Panc1 (cell line): ENCODE results near the gene TTC17.

Experiments
- CTCF ChIP-seq: fragments of 450-650 bp; IDR thresholded peaks from 2 replicates; pipeline ENCODE4 v1.5.1; 2017; ENCODE audit warnings: mild to moderate bottlenecking
- POLR2AphosphoS5 ChIP-seq: IDR thresholded peaks from 2 replicates; pipeline ENCODE4 v1.6.1; 2012; ENCODE audit warnings: mild to moderate bottlenecking, low read depth, low read length, moderate library complexity
- SIN3A ChIP-seq: IDR thresholded peaks from 2 replicates; pipeline ENCODE4 v1.6.1; 2012; ENCODE audit warnings: low read depth, mild to moderate bottlenecking, low read length, moderate library complexity, borderline replicate concordance; ENCODE audit not compliant: insufficient read depth
- TCF7L2 ChIP-seq: IDR thresholded peaks from 2 replicates; pipeline ENCODE4 v1.6.1; 2011; ENCODE audit warnings: mild to moderate bottlenecking, low read depth, low read length, inconsistent platforms
- TF ChIP-seq, protein P1 (sequence below), 2 experiments: IDR thresholded peaks; 2 replicates each; pipeline ENCODE4 v1.6.1; 2011 to 2012; ENCODE audit warnings: low read depth in 2 of 2, control low read depth in 1 of 2, low read length in 1 of 2, mild to moderate bottlenecking in 1 of 2, moderate library complexity in 1 of 2; ENCODE audit not compliant: insufficient read depth in 1 of 2

DNA sequence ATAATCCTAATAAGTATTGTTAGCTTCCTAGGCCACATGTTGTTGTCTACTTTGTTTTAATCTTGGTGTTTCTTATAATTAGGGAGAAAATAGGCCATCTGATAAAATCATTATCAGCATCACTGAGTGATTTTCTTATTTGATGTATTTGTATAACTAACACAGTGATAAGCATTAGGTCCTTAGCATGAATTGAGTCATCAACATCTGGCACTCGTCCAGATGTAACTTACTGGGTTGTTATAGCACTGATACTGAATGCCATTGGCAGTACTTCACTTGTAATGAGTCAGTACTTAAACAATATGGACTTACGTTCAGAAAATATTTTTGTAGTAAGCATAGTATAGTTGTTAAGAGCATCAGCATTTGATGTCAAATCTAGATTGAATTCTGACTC lies 30.7 kb upstream of the TTC17 start:
- TF ChIP-seq CTCF = no peak
- no peak for TF ChIP-seq TCF7L2
- TF ChIP-seq, protein P1, sequence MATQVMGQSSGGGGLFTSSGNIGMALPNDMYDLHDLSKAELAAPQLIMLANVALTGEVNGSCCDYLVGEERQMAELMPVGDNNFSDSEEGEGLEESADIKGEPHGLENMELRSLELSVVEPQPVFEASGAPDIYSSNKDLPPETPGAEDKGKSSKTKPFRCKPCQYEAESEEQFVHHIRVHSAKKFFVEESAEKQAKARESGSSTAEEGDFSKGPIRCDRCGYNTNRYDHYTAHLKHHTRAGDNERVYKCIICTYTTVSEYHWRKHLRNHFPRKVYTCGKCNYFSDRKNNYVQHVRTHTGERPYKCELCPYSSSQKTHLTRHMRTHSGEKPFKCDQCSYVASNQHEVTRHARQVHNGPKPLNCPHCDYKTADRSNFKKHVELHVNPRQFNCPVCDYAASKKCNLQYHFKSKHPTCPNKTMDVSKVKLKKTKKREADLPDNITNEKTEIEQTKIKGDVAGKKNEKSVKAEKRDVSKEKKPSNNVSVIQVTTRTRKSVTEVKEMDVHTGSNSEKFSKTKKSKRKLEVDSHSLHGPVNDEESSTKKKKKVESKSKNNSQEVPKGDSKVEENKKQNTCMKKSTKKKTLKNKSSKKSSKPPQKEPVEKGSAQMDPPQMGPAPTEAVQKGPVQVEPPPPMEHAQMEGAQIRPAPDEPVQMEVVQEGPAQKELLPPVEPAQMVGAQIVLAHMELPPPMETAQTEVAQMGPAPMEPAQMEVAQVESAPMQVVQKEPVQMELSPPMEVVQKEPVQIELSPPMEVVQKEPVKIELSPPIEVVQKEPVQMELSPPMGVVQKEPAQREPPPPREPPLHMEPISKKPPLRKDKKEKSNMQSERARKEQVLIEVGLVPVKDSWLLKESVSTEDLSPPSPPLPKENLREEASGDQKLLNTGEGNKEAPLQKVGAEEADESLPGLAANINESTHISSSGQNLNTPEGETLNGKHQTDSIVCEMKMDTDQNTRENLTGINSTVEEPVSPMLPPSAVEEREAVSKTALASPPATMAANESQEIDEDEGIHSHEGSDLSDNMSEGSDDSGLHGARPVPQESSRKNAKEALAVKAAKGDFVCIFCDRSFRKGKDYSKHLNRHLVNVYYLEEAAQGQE (IDR thresholded peaks at IDR 0.05; ENCODE audit: insufficient read depth in 1 of 2, low read depth in 2 of 2, low read length in 1 of 2) = no peak
- no peak for TF ChIP-seq POLR2AphosphoS5
- no peak for TF ChIP-seq SIN3A
